ENCODE data around the gene CAMTA1. TPM values are rescaled to one million over a fixed set of nuclear protein-coding genes. Genes with fewer than 3 reads are reported as not detected.

The CAMTA1 gene
- polyA plus RNA-seq, 3 donors from 2014 or later, result 52.7 to 89.0 (median 71.0) TPM

DNA sequence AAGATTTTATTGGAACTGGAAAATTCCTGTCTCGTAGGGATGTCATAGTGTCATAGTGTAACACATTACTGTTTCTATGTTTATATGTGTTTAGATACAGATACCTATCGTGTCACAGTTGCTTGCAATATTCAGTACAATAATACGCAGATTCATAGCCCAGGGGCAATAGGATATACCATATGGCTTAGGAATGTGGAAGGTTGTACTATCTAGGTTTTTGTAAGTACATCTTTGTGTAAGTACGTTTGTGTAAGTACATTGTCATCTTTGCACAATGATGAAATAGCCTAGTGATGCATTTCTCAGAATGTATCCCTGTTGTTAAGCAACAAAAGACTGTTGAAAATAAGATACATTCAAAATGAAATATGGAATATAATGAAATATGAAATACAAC is 68.9 kb downstream of the CAMTA1 start:
- Mint-ChIP-seq H3K9me3 (no peaks in the 10 kb centered on the region), H3K27me3 (ENCODE audit: low read depth in 3 of 3) (peaks cover 0 to 2% (median 0%) of the 10 kb centered on the region in 3 donors), H3K4me1 (peaks cover 2 to 5% of the 10 kb centered on the region in 2 donors), H3K36me3 (peaks cover 7 to 24% (median 15%) of the 10 kb centered on the region in 3 donors), H3K4me3 (no peak overlapping the region), H3K27ac (no peak overlapping the region)
- no peak for DNase-seq

GRCh38 chr1:6857831-6858230 is 72.6 kb downstream of the CAMTA1 start:
- no peak for DNase-seq
- H3K27me3 Mint-ChIP-seq (ENCODE audit: low read depth in 3 of 3), result peaks cover 0 to 2% (median 0%) of the 10 kb centered on the region in 3 donors
- H3K9me3 Mint-ChIP-seq, result no peaks in the 10 kb centered on the region
- H3K4me1 Mint-ChIP-seq, result peaks cover 2 to 5% of the 10 kb centered on the region in 2 donors
- no peak overlapping the region for H3K4me3 Mint-ChIP-seq
- peaks cover 5 to 16% (median 11%) of the 10 kb centered on the region in 3 donors for H3K36me3 Mint-ChIP-seq
- H3K27ac Mint-ChIP-seq, result no peak overlapping the region

GRCh38 chr1:6858596-6858995 is 73.3 kb downstream of the CAMTA1 start:
- no peak for DNase-seq
- H3K27me3 Mint-ChIP-seq (ENCODE audit: low read depth in 3 of 3), result peaks cover 0 to 2% (median 0%) of the 10 kb centered on the region in 3 donors
- peaks cover 0 to 11% (median 5%) of the 10 kb centered on the region in 3 donors for H3K36me3 Mint-ChIP-seq
- no peak overlapping the region for H3K4me3 Mint-ChIP-seq
- H3K4me1 Mint-ChIP-seq, result peaks cover 2 to 5% of the 10 kb centered on the region in 2 donors
- no peaks in the 10 kb centered on the region for H3K9me3 Mint-ChIP-seq
- no peak overlapping the region for H3K27ac Mint-ChIP-seq

DNA sequence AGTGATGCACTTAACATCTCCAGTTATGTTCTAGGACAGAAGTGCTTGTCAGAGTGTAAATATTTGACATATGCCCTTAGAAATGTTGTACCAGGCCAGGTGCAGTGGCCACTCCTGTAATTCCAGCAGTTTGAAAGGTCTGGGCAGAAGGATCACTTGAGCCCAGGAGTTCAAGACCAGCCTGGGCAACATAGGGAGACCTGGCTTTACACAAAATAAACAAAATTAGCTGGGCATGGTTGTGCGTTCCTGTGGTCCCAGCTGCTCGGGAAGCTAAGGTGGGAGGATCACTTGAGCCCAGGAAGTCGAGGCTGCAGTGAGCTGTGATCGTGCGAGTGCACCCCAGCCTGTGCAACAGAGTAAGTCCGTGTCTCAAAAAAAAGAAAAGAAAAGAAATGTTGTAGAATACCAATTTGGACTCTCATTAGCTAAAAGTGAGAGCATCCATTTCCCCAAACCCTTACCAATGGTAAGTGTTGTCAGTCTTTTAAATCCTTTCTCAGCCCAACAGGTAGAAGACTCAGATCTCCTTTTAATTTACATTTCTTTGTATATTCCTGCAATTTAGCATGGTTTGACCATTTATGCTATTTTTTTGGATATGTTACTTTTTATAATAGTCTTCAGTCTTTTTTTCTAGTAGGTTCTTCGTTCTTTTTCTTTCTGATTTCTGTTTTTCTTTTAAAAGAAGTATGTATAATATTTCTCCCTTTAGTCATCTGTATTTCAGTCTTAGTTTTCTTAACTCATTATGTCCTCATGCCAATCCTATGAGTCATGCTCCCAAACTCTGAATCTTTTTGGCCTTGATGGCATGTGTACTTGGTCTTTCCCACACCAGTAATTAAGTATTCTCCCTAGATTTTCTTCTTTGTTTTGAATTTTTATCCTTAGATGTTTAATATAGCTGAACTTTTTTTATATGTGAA is 74.4 kb downstream of the CAMTA1 start:
- DNase-seq, result no peak
- Mint-ChIP-seq H3K27ac (no peak overlapping the region), H3K27me3 (ENCODE audit: low read depth in 3 of 3) (peaks cover 0 to 2% (median 0%) of the 10 kb centered on the region in 3 donors), H3K36me3 (peaks cover 5 to 15% (median 6%) of the 10 kb centered on the region in 3 donors), H3K4me3 (no peak overlapping the region), H3K9me3 (no peaks in the 10 kb centered on the region), H3K4me1 (peaks cover 5 to 8% of the 10 kb centered on the region in 2 donors)

DNA sequence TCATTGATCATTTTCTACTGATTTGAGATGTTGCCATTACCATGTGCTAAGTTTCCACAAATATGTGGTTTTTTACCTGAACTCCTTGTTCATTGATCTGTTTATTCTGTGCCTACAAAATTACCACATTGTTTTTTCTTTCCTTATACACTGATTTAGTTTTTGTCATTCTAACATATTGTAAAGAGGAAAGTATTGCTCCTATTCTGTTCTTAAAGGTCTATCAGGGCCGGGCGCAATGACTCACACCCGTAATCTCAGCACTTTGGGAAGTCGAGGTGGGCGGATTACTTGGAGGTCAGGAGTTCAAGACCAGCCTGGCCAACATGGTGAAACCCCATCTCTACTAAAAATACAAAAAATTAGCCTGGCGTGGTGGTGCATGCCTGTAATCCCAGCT is 75.1 kb downstream of the CAMTA1 start:
- H3K36me3 Mint-ChIP-seq, result peaks cover 5 to 11% (median 6%) of the 10 kb centered on the region in 3 donors
- DNase-seq, result no peak

DNA sequence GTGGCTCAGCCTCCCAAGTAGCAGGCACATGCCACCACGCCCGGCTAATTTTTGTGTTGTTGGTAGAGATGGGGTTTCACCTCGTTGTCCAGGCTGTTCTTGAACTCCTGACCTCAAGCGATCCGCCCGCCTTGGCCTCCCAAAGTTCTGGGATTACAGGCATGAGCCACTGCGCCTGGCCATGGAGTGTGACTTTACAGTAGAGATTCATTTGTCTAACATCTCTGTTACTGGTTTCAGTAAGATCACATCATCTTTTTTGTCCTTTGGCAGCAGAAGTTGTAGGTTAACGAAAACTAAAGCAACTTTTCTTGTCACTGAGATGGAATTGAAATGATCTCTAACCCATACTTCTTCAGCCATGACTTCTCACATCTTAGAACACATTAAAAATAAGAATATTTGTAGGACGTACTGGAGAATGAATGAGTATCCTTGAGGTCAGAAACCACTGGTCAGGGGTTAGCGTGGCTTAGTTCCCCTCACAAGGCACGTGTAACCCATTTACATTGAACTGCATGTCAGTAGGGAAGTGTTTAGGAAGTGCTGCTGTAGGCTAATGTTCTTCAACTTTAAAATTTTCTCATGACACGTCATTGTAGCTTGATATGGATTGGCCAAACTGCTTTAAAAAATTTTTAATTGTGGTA is 75.9 kb downstream of the CAMTA1 start:
- DNase-seq, result no peak
- Mint-ChIP-seq H3K27ac (no peak overlapping the region), H3K4me1 (peaks cover 5 to 9% of the 10 kb centered on the region in 2 donors), H3K36me3 (peaks cover 5 to 10% (median 6%) of the 10 kb centered on the region in 3 donors), H3K9me3 (no peaks in the 10 kb centered on the region), H3K27me3 (ENCODE audit: low read depth in 3 of 3) (peaks cover 0 to 2% (median 0%) of the 10 kb centered on the region in 3 donors), H3K4me3 (no peak overlapping the region)

More for the DNA sequence above, 75.1 kb downstream of the CAMTA1 start:
- peaks cover 5 to 9% of the 10 kb centered on the region in 2 donors for H3K4me1 Mint-ChIP-seq
- no peaks in the 10 kb centered on the region for H3K9me3 Mint-ChIP-seq
- H3K27me3 Mint-ChIP-seq (ENCODE audit: low read depth in 3 of 3), result peaks cover 0 to 2% (median 0%) of the 10 kb centered on the region in 3 donors
- no peak overlapping the region for H3K4me3 Mint-ChIP-seq
- H3K27ac Mint-ChIP-seq, result no peak overlapping the region

- Mint-ChIP-seq H3K27ac (no peak overlapping the region), H3K9me3 (no peaks in the 10 kb centered on the region), H3K4me1 (peaks cover 7 to 12% of the 10 kb centered on the region in 2 donors), H3K27me3 (ENCODE audit: low read depth in 3 of 3) (peaks cover 0 to 1% (median 0%) of the 10 kb centered on the region in 3 donors), H3K36me3 (peaks cover 5 to 10% (median 6%) of the 10 kb centered on the region in 3 donors), H3K4me3 (no peak overlapping the region)
- no peak for DNase-seq
Measured at GRCh38 chr1:6862906-6863305, 77.7 kb downstream of the CAMTA1 start.

- H3K4me1 Mint-ChIP-seq, result peaks cover 19 to 23% of the 10 kb centered on the region in 2 donors
- peaks cover 5 to 10% (median 6%) of the 10 kb centered on the region in 3 donors for H3K36me3 Mint-ChIP-seq
- peak overlapping the region in 2 of 6 donors; percentile 18 to 22 for H3K27ac Mint-ChIP-seq
- no peak overlapping the region for H3K4me3 Mint-ChIP-seq
- H3K27me3 Mint-ChIP-seq (ENCODE audit: low read depth in 3 of 3), result peaks cover 0 to 5% (median 0%) of the 10 kb centered on the region in 3 donors
- H3K9me3 Mint-ChIP-seq, result no peaks in the 10 kb centered on the region
- no peak for DNase-seq
Measured at GRCh38 chr1:6864166-6864565, 78.9 kb downstream of the CAMTA1 start.

- Mint-ChIP-seq H3K27me3 (ENCODE audit: low read depth in 3 of 3) (peaks cover 0 to 5% (median 0%) of the 10 kb centered on the region in 3 donors), H3K9me3 (no peaks in the 10 kb centered on the region), H3K4me1 (peaks cover 24 to 30% of the 10 kb centered on the region in 2 donors), H3K27ac (no peak overlapping the region), H3K4me3 (no peak overlapping the region), H3K36me3 (peaks cover 5 to 10% (median 6%) of the 10 kb centered on the region in 3 donors)
- DNase-seq, result no peak
Measured at GRCh38 chr1:6866825-6867224, 81.6 kb downstream of the CAMTA1 start.

DNA sequence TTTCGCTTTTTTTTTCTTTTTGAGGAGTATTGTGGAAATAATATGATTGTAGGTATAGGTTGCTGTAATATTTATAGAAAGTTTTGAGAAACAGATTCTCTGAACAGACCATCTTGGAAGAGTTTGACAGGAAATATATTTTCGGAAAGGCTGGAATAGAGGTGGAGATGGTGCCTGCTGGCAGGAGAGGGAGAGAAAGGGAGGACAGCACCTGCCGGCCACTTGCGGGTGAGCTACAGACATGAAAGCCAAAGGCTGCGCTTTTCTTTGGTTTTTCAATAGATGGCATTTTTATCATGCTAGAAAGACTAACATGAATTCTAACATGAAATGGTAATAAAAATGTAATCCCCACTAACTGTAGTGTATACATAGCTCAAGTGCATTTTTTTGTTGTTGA is 82.1 kb downstream of the CAMTA1 start:
- peaks cover 29 to 35% of the 10 kb centered on the region in 2 donors for H3K4me1 Mint-ChIP-seq
- H3K27ac Mint-ChIP-seq, result no peak overlapping the region
- no peak overlapping the region for H3K4me3 Mint-ChIP-seq
- peaks cover 0 to 5% (median 0%) of the 10 kb centered on the region in 3 donors for H3K27me3 Mint-ChIP-seq (ENCODE audit: low read depth in 3 of 3)
- no peaks in the 10 kb centered on the region for H3K9me3 Mint-ChIP-seq
- peaks cover 5 to 10% (median 6%) of the 10 kb centered on the region in 3 donors for H3K36me3 Mint-ChIP-seq
- no peak for DNase-seq

GRCh38 chr1:6867729-6868659 is 82.7 kb downstream of the CAMTA1 start:
- no peaks in the 10 kb centered on the region for H3K9me3 Mint-ChIP-seq
- no peak overlapping the region for H3K27ac Mint-ChIP-seq
- no peak overlapping the region for H3K4me3 Mint-ChIP-seq
- H3K27me3 Mint-ChIP-seq (ENCODE audit: low read depth in 3 of 3), result peaks cover 0 to 5% (median 0%) of the 10 kb centered on the region in 3 donors
- H3K36me3 Mint-ChIP-seq, result peaks cover 5 to 10% (median 6%) of the 10 kb centered on the region in 3 donors
- DNase-seq, result no peak
- H3K4me1 Mint-ChIP-seq, result peaks cover 36 to 42% of the 10 kb centered on the region in 2 donors

- peaks cover 0 to 5% (median 0%) of the 10 kb centered on the region in 3 donors for H3K27me3 Mint-ChIP-seq (ENCODE audit: low read depth in 3 of 3)
- peak overlapping the region in 2 of 6 donors; percentile 38 to 47 for H3K27ac Mint-ChIP-seq
- no peak for DNase-seq
- peaks cover 5 to 8% (median 6%) of the 10 kb centered on the region in 3 donors for H3K36me3 Mint-ChIP-seq
- H3K4me1 Mint-ChIP-seq, result peaks cover 36 to 44% of the 10 kb centered on the region in 2 donors
- no peaks in the 10 kb centered on the region for H3K9me3 Mint-ChIP-seq
- H3K4me3 Mint-ChIP-seq, result no peak overlapping the region
Measured at GRCh38 chr1:6868660-6869380, 83.6 kb downstream of the CAMTA1 start.

Data from immature natural killer cell (primary cell).